OCI-LY1 (cell line): Measurements from ENCODE around the gene TACC3.

Experiments
- EZH2 ChIP-seq: fragments of 200-600 bp; sonication (generic), shearing (Covaris generic); IDR thresholded peaks from 2 replicates; pipeline ENCODE4 v1.8.0; 2017; ENCODE audit warnings: borderline replicate concordance, mixed run types, mild to moderate bottlenecking, antibody characterized with exemption, low read length, moderate library complexity, mixed read lengths
- TF ChIP-seq, protein P1 (sequence below): fragments of 200-600 bp; sonication (generic), shearing (Covaris generic); IDR thresholded peaks from 2 replicates; pipeline ENCODE4 v1.5.1; 2017; ENCODE audit warnings: mild to moderate bottlenecking, antibody characterized with exemption, low read length, moderate library complexity, mixed read lengths

DNA sequence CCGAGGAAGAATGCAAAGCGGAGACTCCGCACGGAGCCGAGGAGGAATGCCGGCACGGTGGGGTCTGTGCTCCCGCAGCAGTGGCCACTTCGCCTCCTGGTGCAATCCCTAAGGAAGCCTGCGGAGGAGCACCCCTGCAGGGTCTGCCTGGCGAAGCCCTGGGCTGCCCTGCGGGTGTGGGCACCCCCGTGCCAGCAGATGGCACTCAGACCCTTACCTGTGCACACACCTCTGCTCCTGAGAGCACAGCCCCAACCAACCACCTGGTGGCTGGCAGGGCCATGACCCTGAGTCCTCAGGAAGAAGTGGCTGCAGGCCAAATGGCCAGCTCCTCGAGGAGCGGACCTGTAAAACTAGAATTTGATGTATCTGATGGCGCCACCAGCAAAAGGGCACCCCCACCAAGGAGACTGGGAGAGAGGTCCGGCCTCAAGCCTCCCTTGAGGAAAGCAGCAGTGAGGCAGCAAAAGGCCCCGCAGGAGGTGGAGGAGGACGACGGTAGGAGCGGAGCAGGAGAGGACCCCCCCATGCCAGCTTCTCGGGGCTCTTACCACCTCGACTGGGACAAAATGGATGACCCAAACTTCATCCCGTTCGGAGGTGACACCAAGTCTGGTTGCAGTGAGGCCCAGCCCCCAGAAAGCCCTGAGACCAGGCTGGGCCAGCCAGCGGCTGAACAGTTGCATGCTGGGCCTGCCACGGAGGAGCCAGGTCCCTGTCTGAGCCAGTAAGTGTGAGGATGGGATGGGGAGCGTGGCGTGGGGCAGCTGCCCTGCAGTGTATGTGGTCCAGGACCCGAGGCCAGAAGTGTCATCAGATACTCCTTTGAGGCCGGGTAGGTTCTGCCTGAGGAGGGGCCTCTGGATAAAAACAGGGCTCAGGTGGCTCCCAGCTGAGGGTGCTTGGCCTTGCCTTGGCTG is 7.0 kb downstream of the TACC3 start:
- TF ChIP-seq EZH2 = no peak
- TF ChIP-seq, protein P1, sequence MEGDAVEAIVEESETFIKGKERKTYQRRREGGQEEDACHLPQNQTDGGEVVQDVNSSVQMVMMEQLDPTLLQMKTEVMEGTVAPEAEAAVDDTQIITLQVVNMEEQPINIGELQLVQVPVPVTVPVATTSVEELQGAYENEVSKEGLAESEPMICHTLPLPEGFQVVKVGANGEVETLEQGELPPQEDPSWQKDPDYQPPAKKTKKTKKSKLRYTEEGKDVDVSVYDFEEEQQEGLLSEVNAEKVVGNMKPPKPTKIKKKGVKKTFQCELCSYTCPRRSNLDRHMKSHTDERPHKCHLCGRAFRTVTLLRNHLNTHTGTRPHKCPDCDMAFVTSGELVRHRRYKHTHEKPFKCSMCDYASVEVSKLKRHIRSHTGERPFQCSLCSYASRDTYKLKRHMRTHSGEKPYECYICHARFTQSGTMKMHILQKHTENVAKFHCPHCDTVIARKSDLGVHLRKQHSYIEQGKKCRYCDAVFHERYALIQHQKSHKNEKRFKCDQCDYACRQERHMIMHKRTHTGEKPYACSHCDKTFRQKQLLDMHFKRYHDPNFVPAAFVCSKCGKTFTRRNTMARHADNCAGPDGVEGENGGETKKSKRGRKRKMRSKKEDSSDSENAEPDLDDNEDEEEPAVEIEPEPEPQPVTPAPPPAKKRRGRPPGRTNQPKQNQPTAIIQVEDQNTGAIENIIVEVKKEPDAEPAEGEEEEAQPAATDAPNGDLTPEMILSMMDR = no peak
